HEK293 (cell line): ENCODE measurements around the gene DHX16.

ENCODE experiments used
- CTCF ChIP-seq: fragments of 450-650 bp; formaldehyde crosslinking; IDR thresholded peaks from 2 replicates; pipeline ENCODE4 v1.5.1; 2016; ENCODE audit warnings: missing biosample characterization, missing genetic modification characterization
- PBX3 ChIP-seq: sonication (generic); formaldehyde crosslinking; IDR thresholded peaks from 2 replicates; pipeline ENCODE4 v1.8.1; 2022; ENCODE audit warnings: mild to moderate bottlenecking, moderate library complexity, missing genetic modification reagents
- PRDM10 ChIP-seq: fragments of 450-650 bp; formaldehyde crosslinking; IDR thresholded peaks from 2 replicates; pipeline ENCODE4 v1.5.1; 2016; ENCODE audit warnings: missing biosample characterization, missing genetic modification characterization
- ZNF138 ChIP-seq: fragments of 450-650 bp; formaldehyde crosslinking; IDR thresholded peaks from 2 replicates; pipeline ENCODE4 v1.5.1; 2016; ENCODE audit warnings: missing biosample characterization, missing genetic modification characterization, borderline replicate concordance
- TF ChIP-seq, protein P1 (sequence below): fragments of 450-650 bp; formaldehyde crosslinking; IDR thresholded peaks from 2 replicates; pipeline ENCODE4 v1.5.1; 2016; ENCODE audit warnings: missing biosample characterization, missing genetic modification characterization

DNA sequence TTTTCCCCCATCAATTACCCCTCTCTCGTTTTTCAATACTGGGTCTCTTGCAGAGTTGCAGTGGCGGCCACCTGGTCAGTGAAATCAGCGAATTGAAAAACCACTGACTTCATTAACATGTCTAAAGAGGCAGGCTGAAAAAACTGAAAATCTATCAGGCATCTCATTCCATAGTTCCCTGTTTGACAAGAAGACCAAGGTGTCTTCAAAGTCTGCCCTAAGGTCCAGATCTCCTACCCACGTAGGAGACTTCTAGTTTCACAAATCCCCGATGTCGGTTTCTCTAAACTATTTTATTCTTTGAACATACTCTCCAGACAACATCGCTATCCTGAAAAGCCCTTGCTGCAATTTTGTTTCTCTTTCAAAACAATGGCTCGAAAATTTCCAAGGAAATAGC lies 46.5 kb upstream of the DHX16 start:
- no peak for TF ChIP-seq CTCF
- TF ChIP-seq, protein P1, sequence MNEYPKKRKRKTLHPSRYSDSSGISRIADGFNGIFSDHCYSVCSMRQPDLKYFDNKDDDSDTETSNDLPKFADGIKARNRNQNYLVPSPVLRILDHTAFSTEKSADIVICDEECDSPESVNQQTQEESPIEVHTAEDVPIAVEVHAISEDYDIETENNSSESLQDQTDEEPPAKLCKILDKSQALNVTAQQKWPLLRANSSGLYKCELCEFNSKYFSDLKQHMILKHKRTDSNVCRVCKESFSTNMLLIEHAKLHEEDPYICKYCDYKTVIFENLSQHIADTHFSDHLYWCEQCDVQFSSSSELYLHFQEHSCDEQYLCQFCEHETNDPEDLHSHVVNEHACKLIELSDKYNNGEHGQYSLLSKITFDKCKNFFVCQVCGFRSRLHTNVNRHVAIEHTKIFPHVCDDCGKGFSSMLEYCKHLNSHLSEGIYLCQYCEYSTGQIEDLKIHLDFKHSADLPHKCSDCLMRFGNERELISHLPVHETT: no peak
- no peak for TF ChIP-seq ZNF138 (tag by site-specific recombination)
- no peak for TF ChIP-seq PRDM10 (tag by site-specific recombination)
- TF ChIP-seq PBX3 (CRISPR knock-in tag): no peak
